Effector memory CD4-positive, alpha-beta T cell (primary cell): Measurements from ENCODE around the gene MAML3.

Source experiments
- DNase-seq, 3 donors: peaks; one replicate each; pipeline ENCODE4 v3.0.0-alpha.2; 2020
- H3K27ac ChIP-seq: 2 replicates; pipeline ENCODE4 v1.7.0; 2013; ENCODE audit warnings: mild to moderate bottlenecking, low read length, moderate library complexity; ENCODE audit not compliant: insufficient read depth, poor library complexity, severe bottlenecking
- H3K27me3 ChIP-seq: replicated peaks from 2 replicates; pipeline ENCODE4 v1.7.0; 2013; ENCODE audit warnings: mild to moderate bottlenecking, low read length; ENCODE audit not compliant: insufficient read depth, control insufficient read depth, poor library complexity, severe bottlenecking
- H3K36me3 ChIP-seq: 2 replicates; pipeline ENCODE4 v1.7.0; 2013; ENCODE audit warnings: mild to moderate bottlenecking, low read length, moderate library complexity; ENCODE audit not compliant: control insufficient read depth, insufficient read depth
- H3K4me1 ChIP-seq: 2 replicates; pipeline ENCODE4 v1.7.0; 2013; ENCODE audit warnings: low read length, mild to moderate bottlenecking; ENCODE audit not compliant: control insufficient read depth, insufficient read depth, poor library complexity, severe bottlenecking
- H3K4me3 ChIP-seq: 2 replicates; pipeline ENCODE4 v1.7.0; 2013; ENCODE audit warnings: low read length, low read depth, mild to moderate bottlenecking; ENCODE audit not compliant: insufficient read depth, poor library complexity, severe bottlenecking
- H3K9me3 ChIP-seq: 2 replicates; pipeline ENCODE4 v1.7.0; 2013; ENCODE audit warnings: mild to moderate bottlenecking, low read length, moderate library complexity; ENCODE audit not compliant: control insufficient read depth

Gene MAML3

DNA sequence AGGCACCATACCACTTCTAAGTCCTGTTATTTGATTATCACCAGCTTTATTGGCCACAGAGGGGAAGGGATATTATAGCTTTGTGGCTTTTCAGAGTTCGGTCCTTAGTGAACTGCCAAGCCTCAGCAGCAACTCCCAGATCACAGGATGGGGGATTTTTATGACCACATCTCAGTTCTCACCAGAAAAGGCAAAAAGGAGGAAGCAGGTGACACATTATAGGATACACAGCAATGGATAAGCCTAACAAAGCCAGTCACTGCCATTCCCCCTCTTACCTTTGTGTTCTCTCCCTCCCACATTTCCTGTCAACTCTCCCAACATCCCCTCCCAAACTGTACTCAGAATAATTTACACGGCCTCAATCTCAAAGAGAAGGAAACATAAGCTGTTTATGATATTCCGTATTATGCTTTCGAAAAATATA lies 345.6 kb downstream of the MAML3 start:
- no peak overlapping the region for H3K4me3 ChIP-seq
- no peaks in the 10 kb centered on the region for H3K27me3 ChIP-seq
- no peak overlapping the region for H3K27ac ChIP-seq
- no peaks in the 10 kb centered on the region for H3K9me3 ChIP-seq
- H3K36me3 ChIP-seq, result no peaks in the 10 kb centered on the region
- no peak for DNase-seq
- H3K4me1 ChIP-seq, result no peaks in the 10 kb centered on the region

DNA sequence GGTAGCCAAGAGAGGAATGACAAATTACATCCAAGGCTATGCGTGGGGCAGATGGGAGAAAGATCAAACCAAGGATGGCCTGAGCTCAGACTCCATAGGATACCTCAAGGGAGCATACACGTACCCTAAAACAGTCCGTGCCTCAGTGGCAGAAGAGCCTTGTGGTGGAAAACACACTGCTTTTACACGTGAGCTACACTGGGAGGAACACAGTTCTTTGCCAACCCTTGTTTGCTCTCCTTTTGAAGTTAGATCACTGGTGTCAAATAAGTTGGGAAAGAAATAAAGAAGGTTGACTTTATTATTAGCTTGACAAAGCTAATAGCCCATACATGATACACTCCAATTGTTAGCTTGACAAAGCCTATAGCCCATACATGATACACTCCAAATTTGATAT lies 346.5 kb downstream of the MAML3 start:
- no peak overlapping the region for H3K4me3 ChIP-seq
- no peaks in the 10 kb centered on the region for H3K36me3 ChIP-seq
- H3K9me3 ChIP-seq, result no peaks in the 10 kb centered on the region
- H3K27me3 ChIP-seq, result no peaks in the 10 kb centered on the region
- H3K4me1 ChIP-seq, result no peaks in the 10 kb centered on the region
- H3K27ac ChIP-seq, result no peak overlapping the region
- DNase-seq, result no peak

DNA sequence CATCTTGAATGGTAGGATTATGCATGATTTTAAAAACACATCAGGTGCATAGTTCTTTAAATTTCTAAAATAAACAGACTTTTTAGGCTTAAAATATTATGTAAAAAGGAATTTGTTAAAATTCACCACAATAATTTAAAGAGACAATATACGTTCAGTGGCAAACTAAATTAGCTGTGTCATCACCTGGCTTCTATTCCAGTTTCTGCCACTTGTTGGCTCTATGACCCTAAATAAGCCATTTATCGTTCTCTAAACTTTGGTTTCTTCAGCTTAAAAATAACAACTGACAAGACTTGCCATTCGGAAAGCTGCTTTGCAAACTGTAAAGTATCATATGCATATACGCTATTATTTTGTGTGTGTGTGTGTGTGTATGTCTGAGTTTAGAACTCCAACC lies 347.1 kb downstream of the MAML3 start:
- Histone ChIP-seq H3K36me3 (no peaks in the 10 kb centered on the region), H3K27ac (no peak overlapping the region), H3K9me3 (no peaks in the 10 kb centered on the region), H3K4me1 (no peaks in the 10 kb centered on the region), H3K27me3 (no peaks in the 10 kb centered on the region), H3K4me3 (no peak overlapping the region)
- DNase-seq, result no peak

DNA sequence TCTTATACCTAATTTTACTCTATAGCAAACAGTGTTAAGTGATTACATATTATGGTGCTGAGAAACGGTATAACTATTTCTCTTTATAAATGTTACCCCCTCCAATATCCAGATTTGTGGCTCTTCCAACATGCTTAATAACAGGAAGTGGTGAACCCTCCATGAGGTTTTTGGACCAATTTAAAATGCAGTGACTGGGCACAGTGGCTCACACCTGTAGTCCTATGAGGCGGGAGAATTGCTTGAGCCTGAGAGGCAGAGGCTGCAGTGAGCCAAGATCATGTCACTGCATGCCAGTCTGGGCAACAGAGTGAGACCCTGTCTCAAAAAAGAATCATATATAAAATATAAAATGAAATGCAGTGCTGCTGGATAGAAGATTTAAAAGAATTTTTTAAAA lies 351.1 kb downstream of the MAML3 start:
- Histone ChIP-seq H3K36me3 (no peaks in the 10 kb centered on the region), H3K9me3 (no peaks in the 10 kb centered on the region), H3K27me3 (no peaks in the 10 kb centered on the region), H3K4me1 (no peaks in the 10 kb centered on the region), H3K4me3 (no peak overlapping the region), H3K27ac (no peak overlapping the region)
- no peak for DNase-seq

DNA sequence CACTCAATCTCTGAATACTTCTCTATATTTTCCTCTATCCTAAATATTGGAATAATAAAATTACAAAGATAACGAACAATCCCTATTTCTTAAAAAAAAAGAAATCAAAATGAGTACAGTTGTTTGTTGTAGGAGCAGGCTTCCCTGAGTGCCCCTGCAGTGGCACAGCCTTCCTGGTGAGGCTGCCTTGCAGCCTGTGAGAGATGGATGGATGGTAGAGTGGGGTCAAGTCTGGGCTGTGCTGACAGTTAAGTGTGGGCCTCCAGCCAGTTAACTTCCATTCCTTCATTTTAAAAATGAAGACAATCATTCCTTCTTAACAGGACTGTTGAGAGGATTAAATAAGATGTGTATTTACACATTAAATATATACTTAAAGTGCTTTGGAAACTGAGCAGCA lies 351.5 kb downstream of the MAML3 start:
- no peak for DNase-seq

DNA sequence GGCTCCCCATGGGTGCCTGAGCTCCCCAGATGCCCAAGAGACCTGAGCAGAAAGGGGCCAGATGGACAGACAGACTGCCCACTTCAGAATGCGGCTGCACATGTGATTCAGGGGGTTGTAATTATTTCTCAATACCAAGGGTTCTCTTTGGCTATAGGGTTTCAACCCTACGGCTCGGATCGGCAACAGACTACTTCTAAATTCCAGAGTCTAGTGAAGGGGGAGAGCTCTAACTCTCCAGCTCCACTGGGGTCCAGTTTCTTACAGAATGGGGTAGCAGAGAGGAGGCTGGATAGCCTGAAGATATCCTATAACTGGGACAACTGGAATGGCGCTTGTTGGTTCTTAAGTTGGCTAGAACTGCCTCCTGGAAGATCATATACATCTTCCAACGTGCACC lies 352.1 kb downstream of the MAML3 start:
- Histone ChIP-seq H3K36me3 (no peaks in the 10 kb centered on the region), H3K27me3 (no peaks in the 10 kb centered on the region), H3K9me3 (no peaks in the 10 kb centered on the region), H3K27ac (no peak overlapping the region), H3K4me1 (no peaks in the 10 kb centered on the region), H3K4me3 (no peak overlapping the region)
- no peak for DNase-seq

More for the DNA sequence above, 351.5 kb downstream of the MAML3 start:
- H3K27ac ChIP-seq, result no peak overlapping the region
- no peaks in the 10 kb centered on the region for H3K4me1 ChIP-seq
- no peaks in the 10 kb centered on the region for H3K27me3 ChIP-seq
- H3K9me3 ChIP-seq, result no peaks in the 10 kb centered on the region
- no peaks in the 10 kb centered on the region for H3K36me3 ChIP-seq
- H3K4me3 ChIP-seq, result no peak overlapping the region

DNA sequence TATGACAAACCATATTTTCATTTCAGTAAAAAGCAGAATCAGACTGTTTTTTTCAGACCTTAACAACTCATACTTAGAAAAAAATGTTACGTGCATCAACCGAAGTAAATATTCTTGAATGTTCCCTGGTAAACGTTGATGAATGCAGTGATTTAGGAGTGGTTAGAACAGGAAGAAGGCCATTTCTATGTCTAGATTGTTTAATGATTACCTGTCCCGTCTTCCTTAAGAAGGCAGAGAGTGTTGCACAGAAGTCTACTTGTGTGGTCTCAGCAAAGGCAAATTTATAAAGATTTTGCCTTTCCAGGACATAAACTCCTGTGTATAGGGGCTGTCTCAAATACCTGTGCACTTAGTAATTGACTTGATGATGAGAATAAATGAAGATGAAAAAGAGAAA lies 353.9 kb downstream of the MAML3 start:
- H3K27ac ChIP-seq, result no peak overlapping the region
- DNase-seq, result no peak
- H3K4me1 ChIP-seq, result no peaks in the 10 kb centered on the region
- no peaks in the 10 kb centered on the region for H3K36me3 ChIP-seq
- no peaks in the 10 kb centered on the region for H3K27me3 ChIP-seq
- no peak overlapping the region for H3K4me3 ChIP-seq
- H3K9me3 ChIP-seq, result no peaks in the 10 kb centered on the region

DNA sequence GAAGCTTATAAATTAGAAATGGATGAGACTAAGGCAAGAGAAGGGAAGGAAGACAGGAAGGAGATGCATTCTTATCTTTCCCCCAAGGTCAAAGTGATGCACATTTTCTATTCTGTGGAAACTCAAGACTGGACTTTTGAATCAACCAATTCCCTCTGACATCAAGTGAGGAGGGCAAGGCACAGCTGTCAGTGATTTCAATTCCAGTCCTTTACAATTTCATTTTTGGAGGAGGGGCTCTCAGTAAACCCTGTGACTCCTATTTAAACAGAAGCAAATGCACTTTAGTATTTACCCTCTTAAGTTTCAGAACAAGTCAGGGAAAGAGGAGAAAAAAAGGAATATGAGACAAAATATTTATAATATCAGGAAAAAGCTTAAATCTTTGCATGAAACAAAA lies 354.4 kb downstream of the MAML3 start:
- Histone ChIP-seq H3K4me1 (no peaks in the 10 kb centered on the region), H3K27me3 (no peaks in the 10 kb centered on the region), H3K27ac (no peak overlapping the region), H3K9me3 (no peaks in the 10 kb centered on the region), H3K4me3 (no peak overlapping the region), H3K36me3 (no peaks in the 10 kb centered on the region)
- no peak for DNase-seq

DNA sequence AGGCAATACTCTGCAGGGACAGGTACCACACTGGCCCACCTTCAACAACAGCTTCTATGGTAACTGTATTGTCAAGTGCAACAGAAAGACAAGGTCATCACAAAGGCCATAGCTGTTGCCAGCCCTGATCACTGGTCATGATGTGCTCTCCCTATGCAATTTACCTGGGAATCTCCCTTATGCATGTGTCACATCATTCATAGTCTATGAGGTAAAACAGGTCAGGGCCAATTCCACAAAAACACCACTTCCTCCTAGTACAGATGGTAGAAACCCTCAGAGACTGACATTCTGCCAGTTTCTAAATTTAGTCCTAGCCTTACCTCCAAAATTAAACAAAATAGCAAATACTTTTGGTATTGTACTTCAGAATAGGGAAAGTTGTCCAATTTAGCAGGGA lies 355.5 kb downstream of the MAML3 start:
- Histone ChIP-seq H3K27ac (no peak overlapping the region), H3K4me1 (no peaks in the 10 kb centered on the region), H3K27me3 (no peaks in the 10 kb centered on the region), H3K36me3 (no peaks in the 10 kb centered on the region), H3K9me3 (no peaks in the 10 kb centered on the region), H3K4me3 (no peak overlapping the region)
- DNase-seq, result no peak

DNA sequence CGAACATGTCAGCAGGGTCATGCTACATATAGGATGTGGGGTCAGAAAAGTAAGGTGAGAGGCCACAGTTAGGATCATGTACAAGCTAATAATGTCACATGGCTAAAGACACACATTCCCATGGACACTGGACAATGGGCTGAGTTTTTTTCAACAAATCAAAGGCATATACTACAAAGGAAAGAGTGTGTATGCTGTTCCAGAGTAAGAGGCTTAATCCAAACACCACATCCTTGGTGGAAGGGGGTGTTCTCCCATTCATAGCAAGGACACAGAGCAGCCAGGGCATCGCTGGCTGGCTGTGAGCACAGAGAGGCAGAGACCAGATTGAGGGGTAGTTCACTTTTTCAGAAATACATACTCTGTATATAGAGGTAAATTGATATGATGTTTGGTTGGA lies 356.7 kb downstream of the MAML3 start:
- DNase-seq, result no peak
- H3K27ac ChIP-seq, result no peak overlapping the region
- H3K4me1 ChIP-seq, result no peaks in the 10 kb centered on the region
- H3K36me3 ChIP-seq, result no peaks in the 10 kb centered on the region
- no peaks in the 10 kb centered on the region for H3K9me3 ChIP-seq
- H3K27me3 ChIP-seq, result no peaks in the 10 kb centered on the region
- no peak overlapping the region for H3K4me3 ChIP-seq
